ENCODE results near the gene TASOR.

GRCh38 chr3:56720849-56721248 lies 37.8 kb upstream of the TASOR start:
- no peak for TF ChIP-seq MAX (IDR thresholded peaks at IDR 0.05)
- no peak for TF ChIP-seq RAD21 (IDR thresholded peaks at IDR 0.05; ENCODE audit: low read depth)
- TF ChIP-seq ZBTB7A (IDR thresholded peaks at IDR 0.05; ENCODE audit: low read depth) = no peak
- no peak for TF ChIP-seq TCF12 (IDR thresholded peaks at IDR 0.05; ENCODE audit: low read depth)
- no peak for TF ChIP-seq CREB1 (IDR thresholded peaks at IDR 0.05; ENCODE audit: low read depth)
- TF ChIP-seq REST (IDR thresholded peaks at IDR 0.05; ENCODE audit: low read depth) = no peak
- no peak for TF ChIP-seq YY1 (IDR thresholded peaks at IDR 0.05; ENCODE audit: low read depth)
- no peak for TF ChIP-seq TAF1 (IDR thresholded peaks at IDR 0.05; ENCODE audit: low read depth)
- no peak for TF ChIP-seq NFIC (IDR thresholded peaks at IDR 0.05)
- no peak for TF ChIP-seq FOXM1 (IDR thresholded peaks at IDR 0.05; ENCODE audit: borderline replicate concordance, low read depth)
